SK-N-SH treated with all-trans-retinoic acid at 6 μM for 48 hours (cell line): ENCODE results near the gene PCLO.

Experiments used
- ATAC-seq: fragments of 200-7000 bp; cut with Tn5 transposase; 3 replicates; pipeline ENCODE4 v1.9.1; 2020; ENCODE audit warnings: mild to moderate bottlenecking, moderate library complexity
- ARNTL ChIP-seq: fragments of 450-650 bp; formaldehyde crosslinking; IDR thresholded peaks from 2 replicates; pipeline ENCODE4 v1.5.0; 2020; ENCODE audit warnings: low read depth, mild to moderate bottlenecking, moderate library complexity, borderline replicate concordance
- BACH2 ChIP-seq: fragments of 250-450 bp; sonication (Bioruptor Pico); IDR thresholded peaks from 2 replicates; pipeline ENCODE4 v1.9.0; 2021; ENCODE audit warnings: mild to moderate bottlenecking, borderline replicate concordance
- CREB5 ChIP-seq: fragments of 250-450 bp; sonication (Bioruptor Pico); IDR thresholded peaks from 2 replicates; pipeline ENCODE4 v1.5.1; 2020; ENCODE audit warnings: low read depth, mild to moderate bottlenecking, moderate library complexity
- CSDC2 ChIP-seq: fragments of 250-450 bp; sonication (Bioruptor Pico); IDR thresholded peaks from 2 replicates; pipeline ENCODE4 v1.5.0; 2020; ENCODE audit warnings: mild to moderate bottlenecking, moderate library complexity
- CSRNP3 ChIP-seq: fragments of 250-450 bp; sonication (Bioruptor Pico); IDR thresholded peaks from 2 replicates; pipeline ENCODE4 v1.5.1; 2021; ENCODE audit warnings: mild to moderate bottlenecking, moderate library complexity
- GLIS3 ChIP-seq: fragments of 250-450 bp; sonication (Bioruptor Pico); IDR thresholded peaks from 2 replicates; pipeline ENCODE4 v1.5.0; 2020; ENCODE audit warnings: mild to moderate bottlenecking, moderate library complexity
- ISL1 ChIP-seq: fragments of 250-450 bp; sonication (Bioruptor Pico); IDR thresholded peaks from 2 replicates; pipeline ENCODE4 v2.1.2; 2022; ENCODE audit warnings: mild to moderate bottlenecking, moderate library complexity
- POU6F1 ChIP-seq: fragments of 250-450 bp; sonication (Bioruptor Pico); IDR thresholded peaks from 2 replicates; pipeline ENCODE4 v1.8.0; 2021; ENCODE audit warnings: low read depth, mild to moderate bottlenecking, moderate library complexity, borderline replicate concordance
- PPARA ChIP-seq: fragments of 250-450 bp; sonication (Bioruptor Pico); IDR thresholded peaks from 2 replicates; pipeline ENCODE4 v1.5.0; 2020; ENCODE audit warnings: mild to moderate bottlenecking, borderline replicate concordance
- RARB ChIP-seq: fragments of 250-450 bp; sonication (Bioruptor Pico); IDR thresholded peaks from 2 replicates; pipeline ENCODE4 v1.8.0; 2021; ENCODE audit warnings: mild to moderate bottlenecking, moderate library complexity
- SNAI2 ChIP-seq: fragments of 250-450 bp; sonication (Bioruptor Pico); IDR thresholded peaks from 2 replicates; pipeline ENCODE4 v1.5.0; 2020; ENCODE audit warnings: mild to moderate bottlenecking, moderate library complexity
- TCF4 ChIP-seq: fragments of 250-450 bp; sonication (Bioruptor Pico); IDR thresholded peaks from 2 replicates; pipeline ENCODE4 v1.8.0; 2021; ENCODE audit warnings: mild to moderate bottlenecking, moderate library complexity, borderline replicate concordance
- TOX ChIP-seq: fragments of 250-450 bp; sonication (Bioruptor Pico); IDR thresholded peaks from 2 replicates; pipeline ENCODE4 v1.8.0; 2021; ENCODE audit warnings: mild to moderate bottlenecking, moderate library complexity, borderline replicate concordance
- TSHZ2 ChIP-seq: fragments of 250-450 bp; sonication (Bioruptor Pico); IDR thresholded peaks from 2 replicates; pipeline ENCODE4 v1.5.0; 2020; ENCODE audit warnings: mild to moderate bottlenecking, moderate library complexity
- ZC3H10 ChIP-seq: fragments of 250-450 bp; sonication (Bioruptor Pico); IDR thresholded peaks from 2 replicates; pipeline ENCODE4 v1.5.1; 2021; ENCODE audit warnings: mild to moderate bottlenecking, moderate library complexity
- ZFP3 ChIP-seq: fragments of 250-450 bp; sonication (Bioruptor Pico); IDR thresholded peaks from 2 replicates; pipeline ENCODE4 v1.5.0; 2020; ENCODE audit warnings: mild to moderate bottlenecking, moderate library complexity
- ZFP30 ChIP-seq: fragments of 450-650 bp; formaldehyde crosslinking; IDR thresholded peaks from 2 replicates; pipeline ENCODE4 v1.5.0; 2022; ENCODE audit warnings: mild to moderate bottlenecking, moderate library complexity
- ZNF8 ChIP-seq: fragments of 450-650 bp; formaldehyde crosslinking; IDR thresholded peaks from 2 replicates; pipeline ENCODE4 v1.5.0; 2020; ENCODE audit warnings: mild to moderate bottlenecking, moderate library complexity

Gene PCLO

GRCh38 chr7:83111391-83111790 is 51.3 kb downstream of the PCLO start:
- TF ChIP-seq ZFP3: no peak
- TF ChIP-seq PPARA (CRISPR knock-in tag): no peak
- no peak for TF ChIP-seq CSRNP3 (CRISPR knock-in tag)
- TF ChIP-seq ISL1 (CRISPR knock-in tag): no peak
- ATAC-seq: no peak

- no peak for TF ChIP-seq TOX (CRISPR knock-in tag)
- TF ChIP-seq TSHZ2 (CRISPR knock-in tag): no peak
- no peak for TF ChIP-seq ARNTL (CRISPR knock-in tag)
- TF ChIP-seq CSDC2 (CRISPR knock-in tag): no peak
- no peak for TF ChIP-seq ZFP30
- TF ChIP-seq PPARA (CRISPR knock-in tag): no peak
- TF ChIP-seq ISL1 (CRISPR knock-in tag): no peak
- no peak for TF ChIP-seq POU6F1 (CRISPR knock-in tag)
- no peak for TF ChIP-seq ZNF8 (CRISPR knock-in tag)
- no peak for TF ChIP-seq SNAI2
- TF ChIP-seq TCF4 (CRISPR knock-in tag): no peak
- no peak for TF ChIP-seq CREB5 (CRISPR knock-in tag)
- no peak for TF ChIP-seq RARB (CRISPR knock-in tag)
- no peak for ATAC-seq
Measured at GRCh38 chr7:83109352-83109751, 53.3 kb downstream of the PCLO start.

- TF ChIP-seq BACH2 (CRISPR knock-in tag) (no peak), GLIS3 (CRISPR knock-in tag) (no peak), ZFP30 (no peak), TOX (CRISPR knock-in tag) (no peak), CSDC2 (CRISPR knock-in tag) (no peak), POU6F1 (CRISPR knock-in tag) (no peak), TSHZ2 (CRISPR knock-in tag) (no peak), CSRNP3 (CRISPR knock-in tag) (no peak), ARNTL (CRISPR knock-in tag) (no peak), RARB (CRISPR knock-in tag) (no peak), ZC3H10 (no peak)
- ATAC-seq: peak; percentile 28; the same call in 1 of the 3 replicates
Measured at GRCh38 chr7:83105948-83106347, 56.7 kb downstream of the PCLO start.
